DND-41 (cell line): ENCODE data around the gene MEIOC.

ENCODE experiments used
- CTCF ChIP-seq: IDR thresholded peaks from 2 replicates; pipeline ENCODE4 v1.5.1; 2012; ENCODE audit warnings: borderline replicate concordance, low read length, moderate library complexity, mild to moderate bottlenecking; ENCODE audit not compliant: poor library complexity, severe bottlenecking; ENCODE audit errors: extremely low read depth
- EZH2 ChIP-seq: IDR thresholded peaks from 3 replicates; pipeline ENCODE4 v1.6.1; 2012; ENCODE audit warnings: borderline replicate concordance, low read depth, mild to moderate bottlenecking, moderate library complexity, low read length, inconsistent platforms; ENCODE audit not compliant: severe bottlenecking

- TF ChIP-seq EZH2 (no peak), CTCF (no peak)
These were observed 9.7 kb downstream of the MEIOC start for GRCh38 chr17:44666006-44666405.
